Measurements from ENCODE around the gene MYPN.

The MYPN gene

GRCh38 chr10:68235111-68235510 lies 125.8 kb downstream of the MYPN start:
- TF ChIP-seq CTCF (IDR thresholded peaks at IDR 0.05) = no peak

GRCh38 chr10:68235581-68235980 lies 126.3 kb downstream of the MYPN start:
- TF ChIP-seq CTCF (IDR thresholded peaks at IDR 0.05) = no peak

- TF ChIP-seq CTCF (IDR thresholded peaks at IDR 0.05) = no peak
These were observed 127.9 kb downstream of the MYPN start for GRCh38 chr10:68237173-68237572.

- TF ChIP-seq CTCF (IDR thresholded peaks at IDR 0.05) = no peak
These were observed 129.1 kb downstream of the MYPN start for GRCh38 chr10:68238371-68238770.

GRCh38 chr10:68239069-68239468 lies 129.8 kb downstream of the MYPN start:
- no peak for TF ChIP-seq CTCF (IDR thresholded peaks at IDR 0.05)

- TF ChIP-seq CTCF (IDR thresholded peaks at IDR 0.05) = no peak
These were observed 130.4 kb downstream of the MYPN start for GRCh38 chr10:68239596-68240150.

- TF ChIP-seq CTCF (IDR thresholded peaks at IDR 0.05) = no peak
These were observed 132.8 kb downstream of the MYPN start for GRCh38 chr10:68242051-68242450.

- no peak for TF ChIP-seq CTCF (IDR thresholded peaks at IDR 0.05)
These were observed 138.6 kb downstream of the MYPN start for GRCh38 chr10:68247931-68248330.
